Epithelial cell of esophagus (primary cell): ENCODE results near the gene SLMAP.
A peak's percentile ranks its signal among the peaks of the same experiment; 100 is the strongest.

Source experiments
- DNase-seq: peaks from one replicate; pipeline ENCODE4 v3.0.0; 2010; ENCODE audit warnings: low read depth
- H3K4me3 ChIP-seq: 2 replicates; pipeline ENCODE4 v1.5.1; 2011; ENCODE audit warnings: mild to moderate bottlenecking, low read length, control low read depth
- TF ChIP-seq, protein P1 (sequence below): IDR thresholded peaks from 2 replicates; pipeline ENCODE4 v1.5.1; 2011; ENCODE audit warnings: low read depth, mild to moderate bottlenecking, low read length, control low read depth, inconsistent platforms; ENCODE audit not compliant: insufficient read depth; ENCODE audit errors: missing control alignments

SLMAP gene, protein sequence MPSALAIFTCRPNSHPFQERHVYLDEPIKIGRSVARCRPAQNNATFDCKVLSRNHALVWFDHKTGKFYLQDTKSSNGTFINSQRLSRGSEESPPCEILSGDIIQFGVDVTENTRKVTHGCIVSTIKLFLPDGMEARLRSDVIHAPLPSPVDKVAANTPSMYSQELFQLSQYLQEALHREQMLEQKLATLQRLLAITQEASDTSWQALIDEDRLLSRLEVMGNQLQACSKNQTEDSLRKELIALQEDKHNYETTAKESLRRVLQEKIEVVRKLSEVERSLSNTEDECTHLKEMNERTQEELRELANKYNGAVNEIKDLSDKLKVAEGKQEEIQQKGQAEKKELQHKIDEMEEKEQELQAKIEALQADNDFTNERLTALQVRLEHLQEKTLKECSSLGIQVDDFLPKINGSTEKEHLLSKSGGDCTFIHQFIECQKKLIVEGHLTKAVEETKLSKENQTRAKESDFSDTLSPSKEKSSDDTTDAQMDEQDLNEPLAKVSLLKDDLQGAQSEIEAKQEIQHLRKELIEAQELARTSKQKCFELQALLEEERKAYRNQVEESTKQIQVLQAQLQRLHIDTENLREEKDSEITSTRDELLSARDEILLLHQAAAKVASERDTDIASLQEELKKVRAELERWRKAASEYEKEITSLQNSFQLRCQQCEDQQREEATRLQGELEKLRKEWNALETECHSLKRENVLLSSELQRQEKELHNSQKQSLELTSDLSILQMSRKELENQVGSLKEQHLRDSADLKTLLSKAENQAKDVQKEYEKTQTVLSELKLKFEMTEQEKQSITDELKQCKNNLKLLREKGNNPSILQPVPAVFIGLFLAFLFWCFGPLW

DNA sequence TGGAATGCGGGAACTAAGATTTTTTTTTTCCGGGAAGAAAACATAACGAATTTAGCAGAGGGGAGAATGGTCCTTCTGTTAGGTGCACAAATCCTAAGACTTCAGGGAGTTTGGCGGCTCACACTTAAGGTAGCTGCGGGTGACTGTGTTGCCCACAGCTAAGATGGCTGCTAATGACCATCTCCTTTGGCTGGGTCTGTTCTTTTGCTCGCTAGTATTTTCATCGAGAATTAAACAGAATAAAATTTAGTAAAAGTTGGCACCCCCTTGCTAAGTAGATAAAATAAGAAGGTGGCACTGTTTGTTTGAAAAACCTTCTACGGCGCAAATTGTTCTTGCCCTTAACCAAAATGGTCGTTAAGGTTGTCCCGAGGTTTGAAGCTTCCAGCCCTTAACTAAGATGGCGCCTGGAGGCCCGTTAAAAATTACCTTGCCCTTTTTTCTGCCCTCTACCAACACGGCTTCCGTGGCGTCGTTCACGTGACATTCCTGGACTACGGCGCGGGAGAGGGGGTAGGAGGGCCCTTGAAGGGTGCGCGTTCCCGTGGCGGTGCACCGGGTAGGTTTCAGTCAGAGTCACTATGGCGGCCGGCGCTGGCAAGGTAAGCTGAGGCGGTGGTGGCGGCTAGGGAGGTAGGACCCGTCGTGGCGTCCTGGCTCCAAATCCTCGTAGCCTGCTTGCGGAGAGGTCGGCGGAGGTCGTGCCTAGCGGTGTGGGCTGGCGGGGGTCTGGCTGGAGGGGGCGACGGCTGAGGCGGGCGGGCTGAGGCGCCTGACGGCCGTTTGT lies at the start of gene SLMAP:
Gene SLMAP (plus strand): TSS at position 569 of the 787 bp plus-strand sequence. CDS start 1,343 bp downstream, outside the sequence.
- TF ChIP-seq, protein P1, sequence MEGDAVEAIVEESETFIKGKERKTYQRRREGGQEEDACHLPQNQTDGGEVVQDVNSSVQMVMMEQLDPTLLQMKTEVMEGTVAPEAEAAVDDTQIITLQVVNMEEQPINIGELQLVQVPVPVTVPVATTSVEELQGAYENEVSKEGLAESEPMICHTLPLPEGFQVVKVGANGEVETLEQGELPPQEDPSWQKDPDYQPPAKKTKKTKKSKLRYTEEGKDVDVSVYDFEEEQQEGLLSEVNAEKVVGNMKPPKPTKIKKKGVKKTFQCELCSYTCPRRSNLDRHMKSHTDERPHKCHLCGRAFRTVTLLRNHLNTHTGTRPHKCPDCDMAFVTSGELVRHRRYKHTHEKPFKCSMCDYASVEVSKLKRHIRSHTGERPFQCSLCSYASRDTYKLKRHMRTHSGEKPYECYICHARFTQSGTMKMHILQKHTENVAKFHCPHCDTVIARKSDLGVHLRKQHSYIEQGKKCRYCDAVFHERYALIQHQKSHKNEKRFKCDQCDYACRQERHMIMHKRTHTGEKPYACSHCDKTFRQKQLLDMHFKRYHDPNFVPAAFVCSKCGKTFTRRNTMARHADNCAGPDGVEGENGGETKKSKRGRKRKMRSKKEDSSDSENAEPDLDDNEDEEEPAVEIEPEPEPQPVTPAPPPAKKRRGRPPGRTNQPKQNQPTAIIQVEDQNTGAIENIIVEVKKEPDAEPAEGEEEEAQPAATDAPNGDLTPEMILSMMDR = no peak
- DNase-seq = peak; percentile 99
- H3K4me3 ChIP-seq = peak within 1 kb of the TSS; percentile 68

DNA sequence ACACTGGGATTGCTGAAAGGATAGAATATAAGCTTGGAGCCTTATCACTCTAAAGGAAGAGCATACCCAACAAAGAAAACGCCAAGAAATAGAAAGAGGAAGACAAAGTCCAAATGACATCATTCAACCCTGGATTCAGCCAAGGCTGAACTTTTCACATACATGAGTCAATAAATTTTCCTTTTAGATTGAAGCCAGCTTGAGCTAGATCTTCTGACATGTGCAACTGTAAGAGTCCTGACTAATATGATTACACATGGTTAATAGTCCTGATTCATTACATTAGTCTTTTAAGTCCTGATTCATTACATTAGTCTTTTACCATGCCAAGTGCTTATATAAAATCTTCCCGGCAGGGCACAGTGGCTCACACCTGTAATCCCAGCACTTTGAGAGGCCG lies 49.6 kb upstream of the SLMAP start:
- DNase-seq = peak; percentile 96
- no peak overlapping the region for H3K4me3 ChIP-seq
- TF ChIP-seq, protein P1 = peak; percentile 11

DNA sequence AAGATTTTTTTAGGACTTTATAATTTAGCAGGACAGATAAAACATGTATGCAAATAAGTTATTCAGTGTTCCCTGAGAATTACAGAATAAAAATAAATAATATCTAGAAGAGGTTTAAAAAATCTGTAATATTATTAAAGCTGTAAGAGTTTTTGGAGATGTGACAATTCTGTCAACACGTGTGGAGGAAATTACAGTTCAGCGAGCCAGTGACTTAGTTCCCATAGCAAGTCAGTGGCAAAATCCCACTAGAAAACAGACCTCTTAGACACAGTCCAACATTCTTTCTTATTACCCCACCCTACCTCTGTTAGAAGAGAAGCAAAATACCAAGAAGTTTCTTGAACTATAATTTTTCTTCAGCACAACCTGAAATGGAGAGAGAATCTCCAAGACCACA lies 47.1 kb upstream of the SLMAP start:
- no peak for DNase-seq
- H3K4me3 ChIP-seq = no peak overlapping the region
- TF ChIP-seq, protein P1 = no peak

DNA sequence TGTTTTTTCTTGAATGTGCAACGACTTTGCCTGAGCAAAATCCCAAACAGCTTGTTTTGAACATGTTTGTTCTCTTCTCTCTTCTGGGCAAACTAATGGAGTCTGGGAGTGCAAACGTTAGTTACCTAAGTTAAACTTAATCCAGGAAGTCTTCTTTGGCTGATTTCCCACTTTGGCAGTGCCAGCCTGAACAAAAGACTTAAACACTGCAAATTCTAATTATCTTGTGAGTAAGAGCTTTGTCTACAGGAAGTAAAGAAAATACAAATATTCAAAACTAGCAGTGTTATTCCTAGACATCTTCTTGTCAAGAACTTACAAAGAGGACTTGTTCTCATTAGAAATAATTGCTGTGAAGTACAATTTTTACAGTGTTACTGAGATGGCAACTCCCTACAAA lies 46.5 kb upstream of the SLMAP start:
- DNase-seq = peak; percentile 78
- H3K4me3 ChIP-seq = no peak overlapping the region
- TF ChIP-seq, protein P1 = no peak

DNA sequence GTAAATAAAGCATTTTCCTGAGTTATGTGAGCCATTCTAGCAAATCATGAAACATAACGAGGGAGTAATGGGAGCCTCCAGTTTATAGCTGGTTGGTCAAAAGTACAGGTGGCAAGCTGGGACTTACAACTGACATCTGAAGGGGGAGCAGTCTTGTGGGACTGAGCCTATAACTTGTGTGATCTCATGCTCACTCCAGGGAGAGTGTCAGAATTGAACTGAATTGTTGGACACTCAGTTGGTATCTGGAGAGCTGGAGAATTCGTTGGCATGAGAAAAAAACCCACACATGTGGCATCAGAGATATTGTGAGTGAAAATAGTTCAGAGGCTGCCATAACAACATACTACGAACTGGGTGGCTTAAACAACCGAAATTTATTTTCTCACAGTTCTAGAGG lies 40.4 kb upstream of the SLMAP start:
- no peak for DNase-seq
- no peak overlapping the region for H3K4me3 ChIP-seq
- TF ChIP-seq, protein P1 = no peak

DNA sequence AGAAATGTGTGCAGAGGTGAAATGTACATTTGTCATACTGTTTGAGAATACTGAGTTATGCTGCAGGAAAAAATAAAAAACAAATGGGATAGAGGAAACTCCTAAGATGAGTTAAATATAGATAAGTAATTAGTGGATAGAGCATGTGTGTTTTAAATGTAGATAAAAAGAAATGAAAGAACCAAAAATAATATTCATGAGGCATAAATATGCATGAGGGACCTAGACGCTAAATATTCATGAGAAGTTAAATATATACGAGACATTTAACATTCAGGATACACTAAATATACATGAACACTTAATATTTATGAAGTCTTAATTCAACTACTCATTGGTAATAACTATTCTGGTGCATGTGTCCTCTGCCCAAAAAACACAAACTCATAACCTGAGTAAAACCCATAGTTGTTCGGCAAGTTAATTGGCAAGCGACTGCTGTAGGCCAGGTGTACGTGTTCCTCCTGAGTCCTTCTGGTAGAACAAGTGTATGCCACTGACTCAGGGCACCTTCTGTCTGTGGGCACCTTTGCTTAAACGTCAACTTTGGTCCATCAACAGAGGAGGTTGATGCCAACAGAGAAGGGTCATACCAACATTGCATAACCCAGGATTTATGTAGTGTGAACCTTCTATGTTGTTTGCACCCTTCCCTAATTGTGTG lies 38.8 kb upstream of the SLMAP start:
- no peak overlapping the region for H3K4me3 ChIP-seq
- TF ChIP-seq, protein P1 = no peak
- DNase-seq = no peak
